Activated T-helper 1 cell treated with Interleukin-2 at 50 U/mL for 16 hours (primary cell): ENCODE results near the gene NAALADL2.

Experiments used
- DNase-seq: peaks from one replicate; pipeline ENCODE4 v3.0.0-alpha.2; 2020; ENCODE audit warnings: low read depth

The NAALADL2 gene

GRCh38 chr3:175308097-175308496, 449.0 kb downstream of the NAALADL2 start:
- no peak for DNase-seq

GRCh38 chr3:175310046-175310445, 450.9 kb downstream of the NAALADL2 start:
- DNase-seq: no peak

- no peak for DNase-seq
Observed at GRCh38 chr3:175311404-175311803, 452.3 kb downstream of the NAALADL2 start.

- DNase-seq: no peak
Observed at GRCh38 chr3:175311946-175312345, 452.8 kb downstream of the NAALADL2 start.

- no peak for DNase-seq
Observed at GRCh38 chr3:175312791-175313190, 453.7 kb downstream of the NAALADL2 start.

GRCh38 chr3:175316799-175317198, 457.7 kb downstream of the NAALADL2 start:
- no peak for DNase-seq

GRCh38 chr3:175325440-175325839, 466.3 kb downstream of the NAALADL2 start:
- DNase-seq: no peak

- DNase-seq: no peak
Observed at GRCh38 chr3:175326041-175326440, 466.9 kb downstream of the NAALADL2 start.

- no peak for DNase-seq
Observed at GRCh38 chr3:175329373-175329772, 470.2 kb downstream of the NAALADL2 start.

- no peak for DNase-seq
Observed at GRCh38 chr3:175335229-175335628, 476.1 kb downstream of the NAALADL2 start.

- DNase-seq: no peak
Observed at GRCh38 chr3:175336406-175337133, 477.4 kb downstream of the NAALADL2 start.

- no peak for DNase-seq
Observed at GRCh38 chr3:175337631-175338030, 478.5 kb downstream of the NAALADL2 start.

GRCh38 chr3:175338775-175339535, 479.8 kb downstream of the NAALADL2 start:
- no peak for DNase-seq

- DNase-seq: no peak
Observed at GRCh38 chr3:175340338-175341015, 481.3 kb downstream of the NAALADL2 start.

- no peak for DNase-seq
Observed at GRCh38 chr3:175342196-175342595, 483.1 kb downstream of the NAALADL2 start.

GRCh38 chr3:175343946-175344345, 484.8 kb downstream of the NAALADL2 start:
- DNase-seq: no peak

- no peak for DNase-seq
Observed at GRCh38 chr3:175346573-175347356, 487.6 kb downstream of the NAALADL2 start.

- no peak for DNase-seq
Observed at GRCh38 chr3:175349168-175349567, 490.0 kb downstream of the NAALADL2 start.

- DNase-seq: no peak
Observed at GRCh38 chr3:175355801-175356335, 496.7 kb downstream of the NAALADL2 start.

GRCh38 chr3:175356899-175357324, 497.8 kb downstream of the NAALADL2 start:
- DNase-seq: no peak

GRCh38 chr3:175357758-175358157, 498.6 kb downstream of the NAALADL2 start:
- DNase-seq: no peak

GRCh38 chr3:175358935-175359334, 499.8 kb downstream of the NAALADL2 start:
- no peak for DNase-seq
